ENCODE measurements around the gene PDP2.

Gene PDP2

GRCh38 chr16:66908762-66909559, 28.6 kb downstream of the PDP2 start:
- no peak for TF ChIP-seq EZH2phosphoT487 (IDR thresholded peaks at IDR 0.05; ENCODE audit: borderline replicate concordance)
- TF ChIP-seq, protein P1, sequence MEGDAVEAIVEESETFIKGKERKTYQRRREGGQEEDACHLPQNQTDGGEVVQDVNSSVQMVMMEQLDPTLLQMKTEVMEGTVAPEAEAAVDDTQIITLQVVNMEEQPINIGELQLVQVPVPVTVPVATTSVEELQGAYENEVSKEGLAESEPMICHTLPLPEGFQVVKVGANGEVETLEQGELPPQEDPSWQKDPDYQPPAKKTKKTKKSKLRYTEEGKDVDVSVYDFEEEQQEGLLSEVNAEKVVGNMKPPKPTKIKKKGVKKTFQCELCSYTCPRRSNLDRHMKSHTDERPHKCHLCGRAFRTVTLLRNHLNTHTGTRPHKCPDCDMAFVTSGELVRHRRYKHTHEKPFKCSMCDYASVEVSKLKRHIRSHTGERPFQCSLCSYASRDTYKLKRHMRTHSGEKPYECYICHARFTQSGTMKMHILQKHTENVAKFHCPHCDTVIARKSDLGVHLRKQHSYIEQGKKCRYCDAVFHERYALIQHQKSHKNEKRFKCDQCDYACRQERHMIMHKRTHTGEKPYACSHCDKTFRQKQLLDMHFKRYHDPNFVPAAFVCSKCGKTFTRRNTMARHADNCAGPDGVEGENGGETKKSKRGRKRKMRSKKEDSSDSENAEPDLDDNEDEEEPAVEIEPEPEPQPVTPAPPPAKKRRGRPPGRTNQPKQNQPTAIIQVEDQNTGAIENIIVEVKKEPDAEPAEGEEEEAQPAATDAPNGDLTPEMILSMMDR (conservative IDR thresholded peaks at IDR 0.05; ENCODE audit: low read length): no peak
- H3K27me3 ChIP-seq (ENCODE audit: insufficient read depth, low read length, poor library complexity, severe bottlenecking): no peaks in the 10 kb centered on the region
- no peaks in the 10 kb centered on the region for H3K36me3 ChIP-seq (ENCODE audit: insufficient read depth, low read length)
- H2AFZ ChIP-seq (ENCODE audit: low read length): no peak overlapping the region
- H3K79me2 ChIP-seq (ENCODE audit: insufficient read depth, low read length): no peaks in the 10 kb centered on the region
- no peak overlapping the region for H3K4me2 ChIP-seq (ENCODE audit: low read depth, low read length, poor library complexity, severe bottlenecking)
- H3K9me3 ChIP-seq (ENCODE audit: insufficient read depth, low read depth, low read length): no peaks in the 10 kb centered on the region
- H3K4me1 ChIP-seq (ENCODE audit: insufficient read depth, low read length, poor library complexity, severe bottlenecking): peaks cover 8% of the 10 kb centered on the region
- H4K20me1 ChIP-seq (ENCODE audit: insufficient read depth, low read length, poor library complexity, severe bottlenecking): no peaks in the 10 kb centered on the region
- H3K4me3 ChIP-seq (ENCODE audit: low read length, poor library complexity, severe bottlenecking): no peak overlapping the region
- no peak overlapping the region for H3K9ac ChIP-seq (ENCODE audit: low read depth, low read length, poor library complexity, severe bottlenecking)
- no peaks in the 10 kb centered on the region for H3F3A ChIP-seq (ENCODE audit: low read depth)
- H3K9me2 ChIP-seq (replicated peaks; ENCODE audit: low read depth, low read length): no peaks in the 10 kb centered on the region

GRCh38 chr16:66910175-66910940, 30.0 kb downstream of the PDP2 start:
- Histone ChIP-seq H3K27me3 (ENCODE audit: insufficient read depth, low read length, poor library complexity, severe bottlenecking) (no peaks in the 10 kb centered on the region), H3K9me3 (ENCODE audit: insufficient read depth, low read depth, low read length) (no peaks in the 10 kb centered on the region), H3K9me2 (replicated peaks; ENCODE audit: low read depth, low read length) (no peaks in the 10 kb centered on the region), H3K36me3 (ENCODE audit: insufficient read depth, low read length) (no peaks in the 10 kb centered on the region), H3K9ac (ENCODE audit: low read depth, low read length, poor library complexity, severe bottlenecking) (no peak overlapping the region), H3K4me2 (ENCODE audit: low read depth, low read length, poor library complexity, severe bottlenecking) (no peak overlapping the region), H3K4me1 (ENCODE audit: insufficient read depth, low read length, poor library complexity, severe bottlenecking) (peaks cover 7% of the 10 kb centered on the region), H4K20me1 (ENCODE audit: insufficient read depth, low read length, poor library complexity, severe bottlenecking) (no peaks in the 10 kb centered on the region), H3F3A (ENCODE audit: low read depth) (no peaks in the 10 kb centered on the region), H3K79me2 (ENCODE audit: insufficient read depth, low read length) (no peaks in the 10 kb centered on the region), H2AFZ (ENCODE audit: low read length) (no peak overlapping the region), H3K4me3 (ENCODE audit: low read length, poor library complexity, severe bottlenecking) (no peak overlapping the region)
- TF ChIP-seq, protein P1 (conservative IDR thresholded peaks at IDR 0.05; ENCODE audit: low read length): no peak
- no peak for TF ChIP-seq EZH2phosphoT487 (IDR thresholded peaks at IDR 0.05; ENCODE audit: borderline replicate concordance)

GRCh38 chr16:66911112-66911511, 30.8 kb downstream of the PDP2 start:
- Histone ChIP-seq H4K20me1 (ENCODE audit: insufficient read depth, low read length, poor library complexity, severe bottlenecking) (no peaks in the 10 kb centered on the region), H3K9me3 (ENCODE audit: insufficient read depth, low read depth, low read length) (no peaks in the 10 kb centered on the region), H3K27me3 (ENCODE audit: insufficient read depth, low read length, poor library complexity, severe bottlenecking) (no peaks in the 10 kb centered on the region)

More at GRCh38 chr16:66911112-66911511, 30.8 kb downstream of the PDP2 start:
- H3K36me3 ChIP-seq (ENCODE audit: insufficient read depth, low read length): no peaks in the 10 kb centered on the region
- no peaks in the 10 kb centered on the region for H3K79me2 ChIP-seq (ENCODE audit: insufficient read depth, low read length)
- H3F3A ChIP-seq (ENCODE audit: low read depth): no peaks in the 10 kb centered on the region
- H3K9me2 ChIP-seq (replicated peaks; ENCODE audit: low read depth, low read length): no peaks in the 10 kb centered on the region
- no peak for TF ChIP-seq EZH2phosphoT487 (IDR thresholded peaks at IDR 0.05; ENCODE audit: borderline replicate concordance)
- TF ChIP-seq, protein P1 (conservative IDR thresholded peaks at IDR 0.05; ENCODE audit: low read length): no peak
- H3K4me1 ChIP-seq (ENCODE audit: insufficient read depth, low read length, poor library complexity, severe bottlenecking): no peaks in the 10 kb centered on the region
- H3K4me3 ChIP-seq (ENCODE audit: low read length, poor library complexity, severe bottlenecking): no peak overlapping the region
- no peak overlapping the region for H3K4me2 ChIP-seq (ENCODE audit: low read depth, low read length, poor library complexity, severe bottlenecking)
- H3K9ac ChIP-seq (ENCODE audit: low read depth, low read length, poor library complexity, severe bottlenecking): no peak overlapping the region
- no peak overlapping the region for H2AFZ ChIP-seq (ENCODE audit: low read length)

All from Loucy (cell line).